ENCODE data around the gene BMP6. TPM values are rescaled to one million over a fixed set of nuclear protein-coding genes. Genes with fewer than 3 reads are reported as not detected.

Gene BMP6
- total and polyA plus RNA-seq, 2 of the 8 experiments (the other 6 are each of a cell fraction or from before 2014, with no cell fraction given): 2.0 to 2.1 TPM

GRCh38 chr6:7749478-7749877, 23.6 kb downstream of the BMP6 start:
- Histone ChIP-seq H2BK5ac (ENCODE audit: low read depth, low read length) (no peak overlapping the region), H4K20me1 (replicated peaks in 1 of 2; ENCODE audit: control insufficient read depth in 1 of 2, insufficient read depth in 2 of 2, low read length in 2 of 2) (no peaks in the 10 kb centered on the region), H3K56ac (replicated peaks; ENCODE audit: insufficient read length, low read depth, low read length) (no peak overlapping the region), H3K36me3 (ENCODE audit: control insufficient read depth in 2 of 4, insufficient read depth in 4 of 4, low read length in 3 of 4) (no peaks in the 10 kb centered on the region), H3K27me3 (replicated peaks in 1 of 4; ENCODE audit: control insufficient read depth in 3 of 4, extremely low read depth in 1 of 4, insufficient read depth in 3 of 4, low read length in 3 of 4) (no peaks in the 10 kb centered on the region), H2AK5ac (ENCODE audit: low read depth, low read length) (no peak overlapping the region), H3K79me2 (ENCODE audit: control insufficient read depth in 1 of 2, insufficient read depth in 2 of 2, low read length in 2 of 2) (no peaks in the 10 kb centered on the region), H2BK20ac (ENCODE audit: low read length) (no peak overlapping the region), H3K79me1 (ENCODE audit: low read depth, low read length) (no peaks in the 10 kb centered on the region), H3K4ac (replicated peaks; ENCODE audit: insufficient read length, low read depth, low read length) (no peak overlapping the region), H4K5ac (ENCODE audit: insufficient read length, low read depth, low read length) (no peak overlapping the region), H3K4me1 (replicated peaks in 1 of 4; ENCODE audit: control insufficient read depth in 3 of 4, insufficient read depth in 4 of 4, low read length in 3 of 4) (peaks cover 0 to 4% (median 0%) of the 10 kb centered on the region in 4 experiments; a peak in 1 of 7 replicates), H3K23me2 (ENCODE audit: low read depth, low read length) (no peaks in the 10 kb centered on the region), H2BK15ac (ENCODE audit: low read length) (no peak overlapping the region), H3K4me2 (ENCODE audit: insufficient read depth in 1 of 2, low read depth in 2 of 2, low read length in 2 of 2) (no peak overlapping the region), H3K4me3 (ENCODE audit: extremely low read depth in 1 of 4, insufficient read depth in 2 of 4, low read depth in 3 of 4, low read length in 4 of 4) (no peak overlapping the region), H3K14ac (ENCODE audit: insufficient read length) (no peak overlapping the region), H3K18ac (ENCODE audit: extremely low read depth, low read length) (no peak overlapping the region), H2BK120ac (replicated peaks; ENCODE audit: low read depth, low read length) (no peak overlapping the region), H2BK12ac (ENCODE audit: low read depth, low read length) (no peak overlapping the region), H4K91ac (replicated peaks; ENCODE audit: insufficient read length, low read length) (no peak overlapping the region), H2AFZ (ENCODE audit: low read length) (no peak overlapping the region), H4K8ac (ENCODE audit: extremely low read depth, insufficient read depth, low read length) (no peak overlapping the region), H3K9me3 (ENCODE audit: insufficient read depth in 2 of 2, low read depth in 1 of 2, low read length in 1 of 2) (no peaks in the 10 kb centered on the region), H3K23ac (ENCODE audit: insufficient read length) (no peak overlapping the region), H3K27ac (ENCODE audit: low read depth, low read length) (no peak overlapping the region), H3K9ac (replicated peaks in 1 of 4; ENCODE audit: extremely low read depth in 1 of 4, low read depth in 3 of 4, low read length in 3 of 4) (no peak overlapping the region)
- POLR2A ChIA-PET (ENCODE audit: partially characterized antibody): interaction anchor here (0.8 kb wide), 1 partner anchor 8 kb away, joined by 3 read pairs; no protein-coding TSS in a partner anchor
- WGBS, 2 experiments (ENCODE audit: extremely low coverage in 1 of 2, insufficient coverage in 1 of 2, insufficient read length in 1 of 2, insufficient replicate concordance in 2 of 2, low coverage in 1 of 2, low lambda C conversion rate in 2 of 2, missing lambda C conversion rate in 1 of 2): 79% methylated on average over 4 of the region's 4 CpGs; no CpG with 5 or more reads in 1 of the 2 experiments
- TF ChIP-seq USF2 (IDR thresholded peaks at IDR 0.05; ENCODE audit: low read length) (no peak), KDM4A (IDR thresholded peaks at IDR 0.05; ENCODE audit: low read depth, low read length, severe bottlenecking) (no peak)
- no peak for FAIRE-seq
- CTCF ChIA-PET (ENCODE audit: partially characterized antibody): interaction anchor here (1.2 kb wide), 1 partner anchor 21 kb away, joined by 3 read pairs; no protein-coding TSS in a partner anchor
- no peak for DNase-seq (ENCODE audit: low read depth in 1 of 2, low spot score in 2 of 2)

Measured in H1 (cell line).